Measurements from ENCODE around the gene NOL9.

- TF ChIP-seq EP300 (IDR thresholded peaks at IDR 0.05) (no peak), POLR2A (IDR thresholded peaks at IDR 0.05) (no peak), POLR2AphosphoS5 (IDR thresholded peaks at IDR 0.05) (no peak)
- TF ChIP-seq, protein P1, sequence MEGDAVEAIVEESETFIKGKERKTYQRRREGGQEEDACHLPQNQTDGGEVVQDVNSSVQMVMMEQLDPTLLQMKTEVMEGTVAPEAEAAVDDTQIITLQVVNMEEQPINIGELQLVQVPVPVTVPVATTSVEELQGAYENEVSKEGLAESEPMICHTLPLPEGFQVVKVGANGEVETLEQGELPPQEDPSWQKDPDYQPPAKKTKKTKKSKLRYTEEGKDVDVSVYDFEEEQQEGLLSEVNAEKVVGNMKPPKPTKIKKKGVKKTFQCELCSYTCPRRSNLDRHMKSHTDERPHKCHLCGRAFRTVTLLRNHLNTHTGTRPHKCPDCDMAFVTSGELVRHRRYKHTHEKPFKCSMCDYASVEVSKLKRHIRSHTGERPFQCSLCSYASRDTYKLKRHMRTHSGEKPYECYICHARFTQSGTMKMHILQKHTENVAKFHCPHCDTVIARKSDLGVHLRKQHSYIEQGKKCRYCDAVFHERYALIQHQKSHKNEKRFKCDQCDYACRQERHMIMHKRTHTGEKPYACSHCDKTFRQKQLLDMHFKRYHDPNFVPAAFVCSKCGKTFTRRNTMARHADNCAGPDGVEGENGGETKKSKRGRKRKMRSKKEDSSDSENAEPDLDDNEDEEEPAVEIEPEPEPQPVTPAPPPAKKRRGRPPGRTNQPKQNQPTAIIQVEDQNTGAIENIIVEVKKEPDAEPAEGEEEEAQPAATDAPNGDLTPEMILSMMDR (IDR thresholded peaks at IDR 0.05), result no peak
Observed at GRCh38 chr1:6491081-6491449, 63.2 kb downstream of the NOL9 start.
